NCI-H524 (cell line): ENCODE measurements around the gene SYVN1.

Experiments
- DNase-seq, 2 experiments: peaks; one replicate each; lab custom pipeline; 2025; lab: John Stamatoyannopoulos, UW

Gene SYVN1

GRCh38 chr11:65087827-65088226, 46.5 kb downstream of the SYVN1 start:
- no peak for DNase-seq

- DNase-seq, result no peak
Measured at GRCh38 chr11:65087216-65087615, 47.1 kb downstream of the SYVN1 start.

- no peak for DNase-seq
Measured at GRCh38 chr11:65086809-65087208, 47.5 kb downstream of the SYVN1 start.

GRCh38 chr11:65085446-65085845, 48.9 kb downstream of the SYVN1 start:
- no peak for DNase-seq

- DNase-seq, result no peak
Measured at GRCh38 chr11:65084598-65085375, 49.5 kb downstream of the SYVN1 start.

- peak; percentile 87 to 92 for DNase-seq
Measured at GRCh38 chr11:65083834-65084597, 50.3 kb downstream of the SYVN1 start, which contains the start of the genes CDCA5 and ZFPL1. TSS of gene CDCA5 (minus strand) at chr11:65084040. CDS start at chr11:65083978, 62 bp downstream. TSS of gene ZFPL1 (plus strand) at chr11:65084222. CDS start at chr11:65084699, 477 bp downstream.

- DNase-seq, result no peak
Measured at GRCh38 chr11:65083134-65083833, 51.0 kb downstream of the SYVN1 start.

- no peak for DNase-seq
Measured at GRCh38 chr11:65078786-65079342, 55.5 kb downstream of the SYVN1 start.

- DNase-seq, result peak in 1 of 2 experiments; percentile 45
Measured at GRCh38 chr11:65078151-65078550, 56.2 kb downstream of the SYVN1 start.

GRCh38 chr11:65077451-65077850, 56.9 kb downstream of the SYVN1 start:
- peak; percentile 50 to 81 for DNase-seq
